Measurements from ENCODE around the gene TGFBR1.

DNA sequence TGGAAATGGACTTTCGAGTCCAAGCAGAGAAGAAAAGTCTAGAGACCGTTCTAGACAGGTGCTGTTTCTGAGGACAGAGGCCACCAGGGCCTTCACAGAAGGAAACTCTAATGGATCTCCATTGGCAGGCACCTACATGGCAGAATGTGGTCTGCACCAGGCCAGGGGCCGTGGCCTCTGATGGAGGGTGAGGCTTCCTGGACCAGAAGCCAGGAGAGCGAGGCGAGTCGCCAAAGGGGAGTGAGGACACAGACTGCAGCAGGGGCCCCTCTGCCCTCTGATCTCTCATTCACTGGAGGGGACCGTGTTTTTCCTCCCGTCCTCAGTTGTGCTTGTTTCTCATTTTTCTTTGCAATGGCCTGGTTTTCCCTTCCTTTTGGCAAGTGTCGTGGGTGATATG lies 75.7 kb downstream of the TGFBR1 start:
- TF ChIP-seq POLR2A (IDR thresholded peaks at IDR 0.05; ENCODE audit: low read depth, low read length): no peak
- TF ChIP-seq POLR2AphosphoS5 (IDR thresholded peaks at IDR 0.05; ENCODE audit: low read depth, low read length): no peak
- TF ChIP-seq TAF1 (IDR thresholded peaks at IDR 0.05; ENCODE audit: low read depth, low read length): no peak
- TF ChIP-seq SPI1 (IDR thresholded peaks at IDR 0.05; ENCODE audit: low read depth, low read length): no peak
